Mesenchymal stem cell (in vitro differentiated cells and primary cell): ENCODE data around the gene SLC6A1.

ENCODE experiments used
- DNase-seq: peaks from one replicate; pipeline ENCODE4 v3.0.0-alpha.2; 2013
- H2AFZ ChIP-seq: one replicate; pipeline ENCODE4 v1.6.1; 2013; ENCODE audit warnings: low read depth, mild to moderate bottlenecking, control low read depth, inconsistent platforms, low read length, moderate library complexity
- H2AK5ac ChIP-seq: 2 replicates; pipeline ENCODE4 v1.6.1; 2013; ENCODE audit warnings: low read length, moderate library complexity, mild to moderate bottlenecking, inconsistent platforms; ENCODE audit not compliant: severe bottlenecking
- H2BK120ac ChIP-seq: one replicate; pipeline ENCODE4 v1.6.1; 2013; ENCODE audit warnings: low read depth, mild to moderate bottlenecking, inconsistent platforms, low read length, moderate library complexity
- H2BK12ac ChIP-seq, 2 experiments: one replicate each; pipeline ENCODE4 v1.6.1; 2013; ENCODE audit warnings: inconsistent platforms in 2 of 2, low read length in 2 of 2, mild to moderate bottlenecking in 2 of 2, moderate library complexity in 2 of 2, control low read depth in 1 of 2
- H2BK15ac ChIP-seq: one replicate; pipeline ENCODE4 v1.6.1; 2013; ENCODE audit warnings: mild to moderate bottlenecking, low read depth, inconsistent platforms; ENCODE audit not compliant: poor library complexity, severe bottlenecking
- H2BK5ac ChIP-seq: 2 replicates; pipeline ENCODE4 v1.6.1; 2013; ENCODE audit warnings: low read depth, mild to moderate bottlenecking, low read length, control low read depth, inconsistent platforms; ENCODE audit not compliant: poor library complexity, severe bottlenecking
- H3K14ac ChIP-seq, 2 experiments: one replicate each; pipeline ENCODE4 v1.6.1; 2013; ENCODE audit warnings: inconsistent platforms in 2 of 2, low read length in 2 of 2, control low read depth in 1 of 2, mild to moderate bottlenecking in 1 of 2, moderate library complexity in 1 of 2
- H3K18ac ChIP-seq, 2 experiments: one replicate each; pipeline ENCODE4 v1.6.1; 2013; ENCODE audit warnings: inconsistent platforms in 2 of 2, low read length in 2 of 2, control low read depth in 1 of 2, low read depth in 1 of 2, mild to moderate bottlenecking in 1 of 2
- H3K23ac ChIP-seq, 2 experiments: one replicate each; pipeline ENCODE4 v1.6.1; 2013; ENCODE audit warnings: inconsistent platforms in 2 of 2, low read length in 2 of 2, mild to moderate bottlenecking in 2 of 2, moderate library complexity in 2 of 2, control low read depth in 1 of 2
- H3K27ac ChIP-seq: 2 replicates; pipeline ENCODE4 v1.5.1; 2013; ENCODE audit warnings: mild to moderate bottlenecking, moderate library complexity, low read length, control low read depth, inconsistent platforms; ENCODE audit not compliant: poor library complexity, severe bottlenecking
- H3K27me3 ChIP-seq, 2 experiments: 2 replicates each; pipeline versions ENCODE4 v1.6.1 to v1.7.0; 2013; ENCODE audit warnings: low read length in 2 of 2, mild to moderate bottlenecking in 2 of 2, moderate library complexity in 2 of 2, control low read depth in 1 of 2, inconsistent platforms in 1 of 2; ENCODE audit not compliant: control insufficient read depth in 1 of 2, insufficient read depth in 1 of 2
- H3K36me3 ChIP-seq, 2 experiments: 2 replicates each; pipeline versions ENCODE4 v1.6.1 to v1.7.0; 2013; ENCODE audit warnings: low read length in 2 of 2, control low read depth in 1 of 2, inconsistent platforms in 1 of 2, low read depth in 1 of 2, mild to moderate bottlenecking in 1 of 2; ENCODE audit not compliant: insufficient read depth in 2 of 2, control insufficient read depth in 1 of 2
- H3K4ac ChIP-seq, 2 experiments: one replicate each; pipeline ENCODE4 v1.6.1; 2013; ENCODE audit warnings: inconsistent platforms in 2 of 2, low read length in 2 of 2, mild to moderate bottlenecking in 2 of 2, moderate library complexity in 2 of 2, control low read depth in 1 of 2, low read depth in 1 of 2
- H3K4me1 ChIP-seq: 2 replicates; pipeline ENCODE4 v1.6.1; 2013; ENCODE audit warnings: low read depth, low read length, control low read depth; ENCODE audit not compliant: control insufficient read depth, insufficient read depth
- H3K4me2 ChIP-seq: 2 replicates; pipeline ENCODE4 v1.6.1; 2013; ENCODE audit warnings: low read length, mild to moderate bottlenecking, inconsistent platforms; ENCODE audit not compliant: poor library complexity, severe bottlenecking
- H3K4me3 ChIP-seq, 2 experiments: 2 replicates each; pipeline versions ENCODE4 v1.5.1 to v1.7.0; 2013; ENCODE audit warnings: low read length in 2 of 2, mild to moderate bottlenecking in 2 of 2, control low read depth in 1 of 2, low read depth in 1 of 2; ENCODE audit not compliant: insufficient read depth in 1 of 2
- H3K79me1 ChIP-seq: replicated peaks from 2 replicates; pipeline ENCODE4 v1.6.1; 2013; ENCODE audit warnings: mild to moderate bottlenecking, control low read depth, low read length, inconsistent platforms; ENCODE audit not compliant: poor library complexity, severe bottlenecking
- H3K9ac ChIP-seq: 2 replicates; pipeline ENCODE4 v1.7.0; 2013; ENCODE audit warnings: mild to moderate bottlenecking, low read length, moderate library complexity
- H3K9me3 ChIP-seq: 2 replicates; pipeline ENCODE4 v1.7.0; 2013; ENCODE audit warnings: mild to moderate bottlenecking, low read length; ENCODE audit not compliant: control insufficient read depth
- H4K8ac ChIP-seq: one replicate; pipeline ENCODE4 v1.6.1; 2013; ENCODE audit warnings: inconsistent platforms, mild to moderate bottlenecking, low read length, moderate library complexity
- H4K91ac ChIP-seq: one replicate; pipeline ENCODE4 v1.6.1; 2013; ENCODE audit warnings: mild to moderate bottlenecking, low read length, inconsistent platforms
- WGBS: methylation state at CpG from one replicate; pipeline ENCODE4 v1.1.7; 2013; ENCODE audit warnings: mixed read lengths; 5-methylcytosine and 5-hydroxymethylcytosine counted together

The SLC6A1 gene

GRCh38 chr3:10975695-10976234 lies 16.8 kb upstream of the SLC6A1 start:
- Histone ChIP-seq H3K4me1 (peaks cover 7% of the 10 kb centered on the region), H3K4ac (no peak overlapping the region), H3K4me3 (no peak overlapping the region), H4K8ac (no peak overlapping the region), H3K4me2 (no peak overlapping the region), H2AFZ (no peak overlapping the region), H2BK15ac (no peak overlapping the region), H3K14ac (no peak overlapping the region), H4K91ac (no peak overlapping the region), H3K79me1 (no peaks in the 10 kb centered on the region), H3K9me3 (no peaks in the 10 kb centered on the region), H3K27me3 (peaks cover 43 to 69% of the 10 kb centered on the region in 2 experiments), H2BK12ac (no peak overlapping the region), H3K18ac (no peak overlapping the region), H3K27ac (no peak overlapping the region), H3K23ac (no peak overlapping the region), H2BK120ac (no peak overlapping the region), H3K9ac (no peak overlapping the region), H2BK5ac (no peak overlapping the region), H2AK5ac (no peak overlapping the region), H3K36me3 (no peaks in the 10 kb centered on the region)
- no peak for DNase-seq
- 63% methylated on average over 1 of the region's 1 CpG for WGBS

GRCh38 chr3:10976770-10977169 lies 15.8 kb upstream of the SLC6A1 start:
- no peak overlapping the region for H3K4me3 ChIP-seq
- H3K4me2 ChIP-seq, result no peak overlapping the region
- H2BK120ac ChIP-seq, result no peak overlapping the region
- H3K14ac ChIP-seq, result no peak overlapping the region
- H3K36me3 ChIP-seq, result no peaks in the 10 kb centered on the region
- no peak overlapping the region for H3K18ac ChIP-seq
- no peak for DNase-seq
- no peak overlapping the region for H3K23ac ChIP-seq
- peak overlapping the region; percentile 41 for H2AK5ac ChIP-seq
- H3K4ac ChIP-seq, result no peak overlapping the region
- peaks cover 7% of the 10 kb centered on the region for H3K4me1 ChIP-seq
- peaks cover 40 to 67% of the 10 kb centered on the region in 2 experiments for H3K27me3 ChIP-seq
- no peak overlapping the region for H4K8ac ChIP-seq
- no peak overlapping the region for H2BK12ac ChIP-seq
- no peak overlapping the region for H3K27ac ChIP-seq
- no peak overlapping the region for H2BK5ac ChIP-seq
- H2AFZ ChIP-seq, result no peak overlapping the region
- no peaks in the 10 kb centered on the region for H3K9me3 ChIP-seq
- no peaks in the 10 kb centered on the region for H3K79me1 ChIP-seq
- H4K91ac ChIP-seq, result no peak overlapping the region
- H3K9ac ChIP-seq, result no peak overlapping the region
- no peak overlapping the region for H2BK15ac ChIP-seq
- WGBS, result 20% methylated on average over 1 of the region's 1 CpG

GRCh38 chr3:10977892-10978510 lies 14.5 kb upstream of the SLC6A1 start:
- H3K14ac ChIP-seq, result no peak overlapping the region
- DNase-seq, result no peak
- no peak overlapping the region for H3K18ac ChIP-seq
- H2BK12ac ChIP-seq, result no peak overlapping the region
- no peak overlapping the region for H4K91ac ChIP-seq
- H2BK5ac ChIP-seq, result no peak overlapping the region
- H3K23ac ChIP-seq, result no peak overlapping the region
- H2AFZ ChIP-seq, result no peak overlapping the region
- peak overlapping the region; percentile 27 for H3K4me2 ChIP-seq
- no peaks in the 10 kb centered on the region for H3K36me3 ChIP-seq
- H3K27me3 ChIP-seq, result peaks cover 35 to 62% of the 10 kb centered on the region in 2 experiments
- peak overlapping the region; percentile 63 for H3K27ac ChIP-seq
- H3K79me1 ChIP-seq, result no peaks in the 10 kb centered on the region
- no peak overlapping the region for H2BK15ac ChIP-seq
- no peaks in the 10 kb centered on the region for H3K9me3 ChIP-seq
- no peak overlapping the region for H3K4me3 ChIP-seq
- no peak overlapping the region for H3K4ac ChIP-seq
- no peak overlapping the region for H2BK120ac ChIP-seq
- WGBS, result 58% methylated on average over 10 of the region's 10 CpGs
- no peak overlapping the region for H3K9ac ChIP-seq
- peaks cover 10% of the 10 kb centered on the region for H3K4me1 ChIP-seq
- no peak overlapping the region for H4K8ac ChIP-seq
- no peak overlapping the region for H2AK5ac ChIP-seq

- H3K14ac ChIP-seq, result no peak overlapping the region
- H3K4me3 ChIP-seq, result no peak overlapping the region
Measured at GRCh38 chr3:10978956-10979355, 13.6 kb upstream of the SLC6A1 start.

More at GRCh38 chr3:10978956-10979355, 13.6 kb upstream of the SLC6A1 start:
- Histone ChIP-seq H3K36me3 (no peaks in the 10 kb centered on the region), H3K27me3 (peaks cover 25 to 53% of the 10 kb centered on the region in 2 experiments), H4K8ac (no peak overlapping the region), H2BK12ac (no peak overlapping the region), H3K9ac (no peak overlapping the region), H4K91ac (no peak overlapping the region), H2BK15ac (no peak overlapping the region), H3K4ac (no peak overlapping the region), H2BK5ac (no peak overlapping the region), H3K18ac (no peak overlapping the region), H3K4me2 (no peak overlapping the region), H3K27ac (peak overlapping the region; percentile 63), H2BK120ac (no peak overlapping the region), H3K4me1 (peaks cover 10% of the 10 kb centered on the region), H3K79me1 (no peaks in the 10 kb centered on the region), H2AK5ac (no peak overlapping the region), H3K9me3 (no peaks in the 10 kb centered on the region), H3K23ac (no peak overlapping the region), H2AFZ (no peak overlapping the region)
- WGBS, result 96% methylated on average over 7 of the region's 7 CpGs
- no peak for DNase-seq
